KOPT-K1 (cell line): ENCODE measurements around the gene CELSR1.

Source experiments
- H3K27ac ChIP-seq: fragments of 200-600 bp; sonication (generic); 2 replicates; pipeline ENCODE4 v1.5.1; 2016; ENCODE audit warnings: antibody characterized with exemption, mild to moderate bottlenecking, low read depth, low read length; ENCODE audit not compliant: poor library complexity, severe bottlenecking
- H3K36me3 ChIP-seq: fragments of 200-600 bp; sonication (generic); 2 replicates; pipeline ENCODE4 v1.5.1; 2017; ENCODE audit warnings: antibody characterized with exemption, mild to moderate bottlenecking, low read length, moderate library complexity; ENCODE audit not compliant: insufficient read depth
- H3K9me3 ChIP-seq: fragments of 200-600 bp; sonication (generic); 2 replicates; pipeline ENCODE4 v1.5.1; 2017; ENCODE audit warnings: antibody characterized with exemption, low read length, mild to moderate bottlenecking; ENCODE audit not compliant: insufficient read depth, poor library complexity, severe bottlenecking

The CELSR1 gene

DNA sequence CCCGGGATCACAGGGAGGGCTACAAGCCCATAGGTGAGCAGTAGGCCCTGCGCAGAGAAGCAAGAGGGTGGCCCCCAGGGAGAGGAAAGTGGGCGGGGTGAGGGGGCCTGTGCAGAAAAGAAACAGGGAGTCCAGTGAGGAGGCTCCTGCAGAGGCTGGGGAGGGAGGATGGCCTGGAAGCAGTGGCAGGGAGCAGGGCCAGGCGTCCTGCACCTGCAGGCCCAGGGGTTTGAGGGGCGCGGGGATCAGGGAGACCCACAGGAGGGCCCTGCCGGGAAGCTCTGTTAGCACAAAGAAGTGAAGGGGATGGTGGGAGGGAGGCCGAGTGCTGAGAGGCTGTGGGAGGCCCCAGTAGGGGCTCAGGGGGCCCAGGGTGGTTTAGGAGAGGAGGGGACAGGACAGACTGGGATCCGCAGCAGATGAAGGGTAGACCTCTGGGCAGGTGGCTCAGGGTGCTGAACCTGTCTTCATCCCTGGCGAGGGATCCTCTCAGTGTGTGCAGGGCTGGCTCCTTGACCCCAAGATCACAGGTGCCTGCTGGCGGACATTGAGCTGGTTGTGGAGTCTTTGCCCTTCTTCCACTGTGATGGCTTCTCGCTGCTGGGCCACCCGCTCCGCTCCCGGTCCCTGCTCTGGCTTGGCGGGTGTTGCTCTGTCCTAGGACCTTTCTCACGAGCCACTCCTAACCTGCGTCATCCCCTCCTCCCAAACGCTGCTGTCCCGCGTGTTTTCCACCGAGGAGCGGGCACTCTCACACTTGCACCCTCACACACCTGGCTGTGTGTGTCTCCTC, 31.8 kb upstream of the CELSR1 start:
- Histone ChIP-seq H3K9me3 (peaks cover 19% of the 10 kb centered on the region), H3K36me3 (no peaks in the 10 kb centered on the region), H3K27ac (no peak overlapping the region)

DNA sequence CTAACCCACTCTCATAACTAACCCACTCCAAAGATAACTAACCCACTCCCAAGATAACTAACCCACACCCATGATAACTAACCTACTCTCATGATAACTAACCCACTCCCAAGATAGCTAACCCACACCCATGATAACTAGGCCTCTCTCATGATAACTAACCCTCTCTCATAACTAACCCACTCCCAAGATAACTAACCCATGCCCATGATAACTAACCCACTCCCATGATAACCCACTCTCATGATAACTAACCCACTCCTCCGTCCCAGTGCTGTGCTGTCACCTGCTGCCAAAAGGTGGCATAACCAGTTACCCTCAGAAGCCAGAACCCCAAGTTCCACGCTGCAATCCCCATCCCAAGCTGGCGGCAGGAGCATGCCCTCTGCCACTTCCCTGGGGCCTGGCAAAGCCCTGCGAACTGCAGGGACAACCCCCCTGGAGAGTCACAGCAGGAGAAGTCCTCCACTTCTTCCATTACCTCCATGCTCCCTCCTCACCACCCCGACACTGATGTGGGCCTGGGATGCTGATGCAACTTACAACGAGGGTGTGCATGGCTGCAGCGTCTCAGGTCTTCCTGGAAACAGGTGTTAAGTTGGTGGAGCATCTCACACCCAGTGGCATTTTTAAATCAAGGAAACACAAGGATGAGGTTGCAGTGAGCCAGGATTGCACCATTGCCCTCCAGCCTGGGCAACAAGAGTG, 30.8 kb upstream of the CELSR1 start:
- H3K9me3 ChIP-seq, result peaks cover 19% of the 10 kb centered on the region
- no peak overlapping the region for H3K27ac ChIP-seq
- no peaks in the 10 kb centered on the region for H3K36me3 ChIP-seq

DNA sequence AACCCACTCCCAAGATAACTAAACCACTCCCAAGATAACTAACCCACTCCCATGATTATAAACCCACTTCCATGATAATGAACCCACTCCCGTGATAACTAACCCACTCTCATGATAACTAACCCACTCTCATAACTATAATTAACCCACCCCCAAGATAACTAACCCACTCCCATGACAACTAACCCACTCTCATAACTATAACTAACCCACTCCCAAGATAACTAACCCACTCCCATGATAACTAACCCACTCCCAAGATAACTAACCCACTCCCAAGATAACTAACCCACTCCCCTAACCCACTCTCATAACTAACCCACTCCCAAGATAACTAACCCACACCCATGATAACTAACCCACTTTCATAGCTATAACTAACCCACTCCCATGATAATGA, 30.1 kb upstream of the CELSR1 start:
- no peak overlapping the region for H3K27ac ChIP-seq

DNA sequence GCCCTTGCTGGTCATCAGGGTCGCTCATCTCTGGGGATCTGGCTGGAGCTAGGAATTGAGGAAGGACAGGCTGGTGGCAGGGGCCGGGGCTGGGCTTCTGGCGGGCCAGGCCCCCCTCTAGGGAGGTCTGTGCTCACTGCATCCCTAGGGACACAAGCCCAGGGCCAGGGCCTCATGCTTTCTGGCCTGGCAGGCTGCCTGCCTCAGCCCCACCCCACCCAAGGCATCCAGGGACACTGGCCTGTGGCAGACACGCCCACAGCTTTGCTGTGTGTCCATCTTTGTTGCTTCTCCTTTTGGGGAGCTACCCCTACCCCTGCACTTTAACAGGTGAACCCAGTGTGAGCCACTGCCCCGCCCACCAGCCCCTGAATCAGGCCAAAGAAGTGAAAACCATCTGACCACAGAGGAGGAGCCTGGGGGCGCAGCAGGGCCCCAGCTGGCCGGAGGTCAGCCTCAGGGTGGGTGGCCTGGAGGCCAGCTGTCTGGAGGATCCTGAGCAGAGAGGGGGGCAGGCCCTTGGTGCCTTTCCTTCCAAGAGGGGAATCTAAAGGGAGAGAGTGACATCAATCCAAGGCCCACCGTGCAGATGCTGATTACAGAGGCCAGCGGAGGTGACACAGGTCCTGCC, 26.8 kb upstream of the CELSR1 start:
- H3K27ac ChIP-seq, result peak overlapping the region; percentile 58
- no peaks in the 10 kb centered on the region for H3K36me3 ChIP-seq

More for the DNA sequence above, 30.1 kb upstream of the CELSR1 start:
- Histone ChIP-seq H3K36me3 (no peaks in the 10 kb centered on the region), H3K9me3 (peaks cover 16% of the 10 kb centered on the region)

DNA sequence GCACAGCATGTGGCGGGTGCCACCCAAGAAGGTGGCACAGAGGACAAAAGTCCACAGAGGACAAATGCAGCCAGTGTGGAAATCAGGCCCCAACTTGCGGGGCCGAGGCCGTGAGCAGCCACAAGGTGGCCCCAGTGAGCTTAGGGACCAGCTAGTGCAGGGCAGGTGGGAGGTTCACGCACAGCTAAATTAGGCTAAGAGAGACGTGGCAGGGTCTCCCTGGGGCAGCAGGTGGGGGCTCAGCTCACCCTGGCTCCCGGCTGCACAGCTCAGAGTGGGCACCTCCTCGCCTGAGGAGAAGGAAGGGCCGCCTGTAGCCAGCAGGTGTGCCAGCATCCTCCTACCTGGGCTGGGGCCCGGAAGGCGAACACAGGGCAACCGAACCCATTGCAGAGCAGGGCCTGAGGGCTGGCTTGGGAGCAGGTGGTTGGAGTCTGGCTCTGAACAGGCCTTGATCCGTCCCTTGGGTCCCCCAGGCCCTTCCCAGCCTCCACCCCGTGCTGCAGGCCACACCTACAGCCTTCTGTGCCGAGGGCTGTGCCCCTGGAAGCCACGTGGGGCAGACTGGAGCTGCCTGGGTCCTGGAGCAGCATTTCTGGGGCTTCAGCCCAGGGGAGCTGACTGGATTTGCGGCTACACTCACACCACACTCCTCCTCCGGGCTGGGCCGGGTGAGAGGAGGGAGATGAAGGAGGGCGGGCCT, 26.1 kb upstream of the CELSR1 start:
- H3K36me3 ChIP-seq, result no peaks in the 10 kb centered on the region
- no peaks in the 10 kb centered on the region for H3K9me3 ChIP-seq
- H3K27ac ChIP-seq, result peak overlapping the region; percentile 58

More for the DNA sequence above, 26.8 kb upstream of the CELSR1 start:
- H3K9me3 ChIP-seq, result no peaks in the 10 kb centered on the region

DNA sequence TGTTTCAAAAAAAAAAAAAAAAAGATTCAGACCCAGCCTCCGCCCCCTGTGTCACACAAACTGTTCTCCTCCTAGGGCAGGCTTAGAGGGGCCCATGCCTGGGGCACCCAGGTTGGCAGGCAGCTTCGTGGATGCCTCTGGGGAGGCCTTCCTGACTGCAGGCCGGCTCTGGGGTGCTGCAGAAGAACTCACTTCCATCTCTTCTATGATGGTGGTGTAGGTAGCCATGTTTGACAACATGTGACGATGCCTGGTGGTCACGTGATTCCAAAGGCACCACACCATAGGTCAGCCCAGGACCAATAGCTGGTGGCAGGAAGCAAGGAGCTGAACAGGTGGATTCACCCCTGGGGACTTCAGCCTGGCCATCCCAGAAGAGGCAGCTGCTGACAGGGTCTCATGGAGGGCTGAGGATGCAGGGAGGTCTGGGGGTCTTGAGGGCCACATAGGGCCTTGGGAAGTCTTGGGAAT, 24.1 kb upstream of the CELSR1 start:
- Histone ChIP-seq H3K27ac (peak overlapping the region; percentile 12), H3K9me3 (peaks cover 17% of the 10 kb centered on the region), H3K36me3 (no peaks in the 10 kb centered on the region)

DNA sequence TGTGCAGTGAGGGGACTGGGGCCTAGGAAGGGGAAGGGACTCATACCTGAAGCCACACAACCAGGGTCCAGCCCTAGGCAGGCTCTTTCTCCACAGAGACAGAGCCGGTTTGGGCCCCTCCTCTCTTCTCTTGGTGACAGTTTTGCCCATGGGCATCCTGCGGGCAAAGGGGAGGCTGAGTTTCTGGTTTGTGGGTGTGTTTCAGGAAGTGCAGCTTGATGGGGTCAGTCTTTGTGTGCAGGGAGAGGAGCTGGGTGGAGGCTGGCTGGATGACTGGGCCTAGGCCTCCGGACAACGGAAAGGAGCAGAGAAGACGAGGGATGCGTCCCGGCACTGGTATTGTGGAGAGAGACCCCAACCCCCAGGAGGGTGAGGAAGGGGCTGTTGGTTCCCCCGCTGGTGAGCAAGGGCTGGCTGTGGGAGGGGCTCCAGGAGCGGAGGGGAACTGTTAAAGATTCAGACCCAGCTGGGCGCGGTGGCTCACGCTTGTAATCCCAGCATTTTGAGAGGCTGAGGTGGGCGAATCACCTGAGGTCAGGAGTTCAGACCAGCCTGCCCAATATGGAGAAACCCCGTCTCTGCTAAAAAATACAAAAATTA, 23.4 kb upstream of the CELSR1 start:
- peaks cover 19% of the 10 kb centered on the region for H3K9me3 ChIP-seq
- no peak overlapping the region for H3K27ac ChIP-seq
- no peaks in the 10 kb centered on the region for H3K36me3 ChIP-seq

DNA sequence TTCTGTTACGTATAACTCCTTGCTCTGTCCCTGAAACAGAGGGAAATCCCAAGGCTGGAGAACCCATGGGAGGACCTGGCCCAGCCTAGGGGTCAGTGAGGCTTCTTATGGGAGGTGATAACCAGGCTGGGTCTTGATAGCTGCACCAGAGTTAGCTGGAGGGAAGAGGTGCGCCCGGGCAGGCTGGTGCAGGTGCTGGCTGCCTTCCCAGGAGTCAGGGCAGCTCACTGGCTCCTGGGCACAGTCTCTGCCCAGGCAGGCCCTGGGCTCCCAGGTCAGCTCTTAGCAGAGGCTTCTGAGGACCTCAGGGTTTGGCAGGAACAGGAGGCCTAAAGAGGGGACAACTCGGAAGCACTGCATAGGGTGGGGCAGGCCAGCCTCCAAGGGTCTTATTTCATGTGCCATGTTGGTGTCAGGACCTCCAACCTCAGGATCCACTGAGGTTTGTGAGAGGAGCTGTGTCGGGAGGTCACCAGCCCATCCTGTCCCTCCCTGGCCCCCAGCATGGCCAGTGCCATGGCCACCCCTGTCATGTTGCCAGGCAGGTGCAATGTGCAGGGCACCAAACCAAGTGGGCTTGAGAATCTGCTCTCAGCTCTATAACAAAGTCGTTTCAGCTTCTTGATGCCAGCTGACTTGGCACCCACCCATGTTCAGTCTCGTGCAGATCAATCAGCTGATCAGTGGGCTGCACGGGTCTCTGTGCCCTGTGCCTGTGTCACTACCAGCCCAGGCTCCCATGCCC, 20.5 kb upstream of the CELSR1 start:
- Histone ChIP-seq H3K36me3 (no peaks in the 10 kb centered on the region), H3K9me3 (peaks cover 28% of the 10 kb centered on the region), H3K27ac (no peak overlapping the region)

DNA sequence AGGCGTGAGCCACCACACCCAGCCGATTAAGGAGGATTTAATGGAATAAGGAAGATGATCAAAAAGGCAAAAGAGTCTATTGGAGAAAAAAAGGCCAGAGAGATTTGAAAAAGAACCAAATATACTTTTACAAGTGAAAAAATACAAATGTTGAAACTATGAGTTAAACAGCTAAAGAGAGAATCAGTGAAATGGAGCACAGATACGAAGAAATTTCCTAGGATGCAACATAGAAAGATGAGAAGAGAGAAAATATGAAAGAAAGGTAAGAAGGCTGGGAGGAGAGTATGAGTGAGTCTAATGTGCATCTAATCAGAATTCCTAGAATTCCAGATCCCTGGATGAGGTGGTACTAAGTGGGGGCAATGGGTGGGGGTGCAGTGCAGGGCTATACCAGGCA, 19.4 kb upstream of the CELSR1 start:
- no peaks in the 10 kb centered on the region for H3K36me3 ChIP-seq
- H3K9me3 ChIP-seq, result peaks cover 31% of the 10 kb centered on the region
- H3K27ac ChIP-seq, result no peak overlapping the region

DNA sequence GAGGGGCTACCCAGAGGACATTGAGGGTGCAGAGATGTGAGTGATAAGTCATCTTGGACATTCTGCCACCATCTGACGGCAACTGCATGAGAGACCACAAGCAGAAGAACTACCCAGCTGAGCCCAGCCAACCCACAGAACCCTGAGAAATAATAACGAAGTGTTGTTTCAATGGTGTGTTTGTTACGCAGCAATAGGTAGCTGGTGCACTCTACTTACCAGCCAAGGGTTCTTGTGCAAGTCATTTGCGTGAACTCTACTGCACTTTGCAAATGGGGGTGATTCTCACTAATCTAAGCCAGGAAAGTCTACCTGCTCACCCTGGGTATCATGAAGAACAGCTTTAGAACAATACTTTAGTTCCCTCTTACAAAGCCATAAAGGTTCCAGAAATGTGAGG, 15.8 kb upstream of the CELSR1 start:
- Histone ChIP-seq H3K27ac (no peak overlapping the region), H3K36me3 (no peaks in the 10 kb centered on the region)

DNA sequence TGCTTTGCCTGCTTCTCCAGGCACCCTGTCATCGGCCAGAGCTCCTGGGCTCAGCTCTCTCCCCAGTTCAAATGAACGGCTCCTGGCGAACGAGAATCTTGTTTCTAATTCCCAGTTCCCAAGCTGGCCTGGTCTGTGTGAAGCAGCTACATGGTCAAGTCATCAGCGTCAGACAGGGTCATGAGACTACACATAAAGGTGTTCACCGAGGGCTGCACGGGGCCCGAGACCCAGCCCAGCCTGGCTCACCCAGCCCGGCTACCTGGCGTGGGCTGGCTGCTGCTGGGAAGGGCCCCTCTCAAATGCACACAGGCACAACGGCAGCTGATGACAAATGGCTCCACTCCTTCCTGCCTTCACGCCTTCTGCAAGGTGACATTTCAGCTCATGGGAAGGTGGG, 14.6 kb upstream of the CELSR1 start:
- Histone ChIP-seq H3K36me3 (no peaks in the 10 kb centered on the region), H3K9me3 (peaks cover 20% of the 10 kb centered on the region), H3K27ac (no peak overlapping the region)

More for the DNA sequence above, 15.8 kb upstream of the CELSR1 start:
- peaks cover 31% of the 10 kb centered on the region for H3K9me3 ChIP-seq

DNA sequence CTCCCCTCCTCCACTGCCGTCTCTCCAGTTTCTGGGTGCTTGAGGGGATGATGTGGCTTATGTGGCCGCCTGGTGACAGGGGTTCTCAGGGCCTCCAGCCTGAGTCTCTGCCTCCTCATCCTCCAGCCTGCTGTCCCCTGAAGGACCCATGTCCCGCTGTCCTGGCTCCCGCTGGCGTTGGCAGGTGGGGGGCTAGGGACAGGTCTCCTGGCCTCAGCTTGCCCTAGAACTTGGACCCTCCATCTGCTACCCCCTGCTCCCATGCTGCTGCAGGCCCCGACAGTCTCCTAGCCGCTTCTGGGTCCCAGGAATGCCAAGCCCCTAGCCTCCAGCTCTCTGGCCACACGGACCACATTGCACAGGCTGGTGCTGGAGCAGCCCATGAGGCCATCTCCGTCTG, 13.9 kb upstream of the CELSR1 start:
- Histone ChIP-seq H3K9me3 (peaks cover 13% of the 10 kb centered on the region), H3K27ac (no peak overlapping the region), H3K36me3 (no peaks in the 10 kb centered on the region)

DNA sequence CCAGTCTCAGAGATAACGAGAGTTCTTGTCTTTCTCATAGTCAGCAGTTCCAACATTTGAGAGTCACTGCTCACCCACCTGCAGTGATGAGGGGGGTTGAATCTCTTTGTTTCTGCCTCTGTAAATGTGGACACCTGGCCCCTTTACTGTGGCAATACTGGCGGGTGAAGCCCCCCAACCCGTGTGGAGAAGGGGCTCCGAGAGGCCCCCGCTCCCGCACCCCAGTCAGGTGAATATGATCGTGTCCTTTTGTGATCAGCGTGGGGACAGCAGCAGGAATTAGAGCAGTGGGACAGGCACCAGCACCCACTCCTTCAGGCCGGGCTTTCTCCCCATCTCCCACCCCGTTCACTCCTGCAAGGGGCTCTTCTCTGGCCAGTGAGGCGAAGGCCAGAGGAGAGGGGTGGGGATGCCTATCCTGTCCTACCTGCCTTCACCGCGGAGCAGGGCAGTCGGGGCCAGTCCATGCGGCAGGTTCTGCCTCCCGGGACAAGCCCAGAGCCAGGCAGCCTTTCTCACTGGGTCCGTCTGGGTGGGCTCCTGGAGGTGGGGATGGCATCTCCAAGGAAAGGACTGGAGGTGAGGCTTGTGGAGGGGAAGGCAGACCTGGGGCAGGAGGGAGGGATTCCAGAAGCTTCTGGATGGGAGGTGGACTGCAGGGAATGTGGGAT, 12.7 kb upstream of the CELSR1 start:
- H3K9me3 ChIP-seq, result peaks cover 12% of the 10 kb centered on the region

DNA sequence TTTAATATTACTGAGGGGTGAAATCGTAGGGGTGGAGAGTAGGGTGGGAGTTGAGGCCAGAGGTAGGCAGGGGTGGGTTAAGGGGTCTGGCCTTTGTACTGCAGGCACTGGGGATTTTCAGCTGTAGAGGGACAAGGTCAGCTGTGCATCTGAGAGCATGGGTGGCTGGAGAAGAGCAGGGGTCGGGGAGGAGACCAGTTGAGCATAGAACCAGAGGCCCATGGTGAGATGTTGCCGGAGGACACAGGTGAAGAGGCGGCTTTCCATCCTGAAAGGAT, 12.1 kb upstream of the CELSR1 start:
- Histone ChIP-seq H3K9me3 (peaks cover 12% of the 10 kb centered on the region), H3K27ac (no peak overlapping the region), H3K36me3 (no peaks in the 10 kb centered on the region)

More for the DNA sequence above, 12.7 kb upstream of the CELSR1 start:
- H3K36me3 ChIP-seq, result no peaks in the 10 kb centered on the region
- no peak overlapping the region for H3K27ac ChIP-seq
